Vagina (tissue), 2 donors: ENCODE measurements around the gene TNK2. TPM values are rescaled to one million over a fixed set of nuclear protein-coding genes. Genes with fewer than 3 reads are reported as not detected.

Experiments
- DNase-seq, 2 donors: peaks; one replicate each; pipeline ENCODE4 v3.0.0-alpha.2; 2017; ENCODE audit errors: extremely low spot score in 2 of 2
- H3K27ac ChIP-seq: fragments of 200-600 bp; sonication (generic); one replicate; pipeline ENCODE4 v1.5.1; 2019
- H3K27me3 ChIP-seq: fragments of 200-600 bp; sonication (generic); one replicate; pipeline ENCODE4 v1.5.1; 2019
- H3K36me3 ChIP-seq, 2 donors: fragments of 200-600 bp; sonication (generic); one replicate each; pipeline ENCODE4 v1.5.1; 2017 to 2019
- H3K4me1 ChIP-seq: fragments of 200-600 bp; sonication (generic); one replicate; pipeline ENCODE4 v1.5.1; 2019
- H3K4me3 ChIP-seq, 2 donors: fragments of 200-600 bp; sonication (generic); 1 replicate in 1 of 2; 2 replicates in 1 of 2; pipeline ENCODE4 v1.5.1; 2016 to 2019
- H3K9me3 ChIP-seq: fragments of 200-600 bp; sonication (generic); one replicate; pipeline ENCODE4 v1.5.1; 2019
- POLR2A ChIP-seq, 2 donors: fragments of 450-650 bp; IDR thresholded peaks; one replicate each; pipeline ENCODE4 v1.6.1; 2017; ENCODE audit warnings: antibody characterized with exemption in 2 of 2, mild to moderate bottlenecking in 2 of 2, moderate library complexity in 2 of 2
- POLR2AphosphoS5 ChIP-seq, 2 donors: sonication (generic); formaldehyde crosslinking; IDR thresholded peaks; one replicate each; pipeline ENCODE4 v1.9.0; 2017; ENCODE audit warnings: antibody characterized with exemption in 2 of 2, mild to moderate bottlenecking in 2 of 2, low read depth in 1 of 2; ENCODE audit not compliant: insufficient read depth in 1 of 2
- intact Hi-C: fragments of 100-400 bp; cut with DNase I; formaldehyde crosslinking; loops from one replicate; pipeline ENCODE4 v1.15.1; 2023
- total RNA-seq: library from RNA; depleted of rRNA; stranded (reverse); fragments of >200 nt; gene quantifications from one replicate; pipeline ENCODE4 v1.2.3, GENCODE V29; 2016
- TF ChIP-seq, protein P1 (sequence below), 3 experiments: fragments of 450-650 bp in 2 of 3; fragments of 200-600 bp in 1 of 3; sonication (generic) in 1 of 3; IDR thresholded peaks; one replicate each; pipeline ENCODE4 v1.5.1; 2017 to 2019; ENCODE audit warnings: antibody characterized with exemption in 3 of 3, mild to moderate bottlenecking in 2 of 3, moderate library complexity in 2 of 3

The TNK2 gene
- total RNA-seq, 1 donor from 2014 or later: 41.5 TPM

DNA sequence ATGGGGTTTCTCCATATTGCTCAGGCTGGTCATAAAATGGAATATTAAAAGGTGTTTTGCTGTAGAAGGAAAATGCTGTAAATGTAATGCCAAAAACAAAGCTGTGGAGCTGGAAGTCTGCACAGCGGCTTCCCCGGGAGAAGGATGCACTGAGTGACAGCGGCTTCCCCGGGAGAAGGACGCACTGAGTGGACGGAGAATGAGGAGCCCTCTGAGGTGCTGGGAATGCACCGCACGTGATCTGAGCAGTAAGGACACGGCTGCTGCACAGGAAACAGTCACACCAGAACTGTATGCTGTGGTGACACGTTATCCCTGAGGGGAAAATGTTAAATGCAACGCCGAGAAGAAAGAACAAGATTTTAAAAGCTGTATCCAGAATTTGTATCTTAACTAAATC, 24.6 kb downstream of the TNK2 start:
- peaks cover 7% of the 10 kb centered on the region for H3K4me1 ChIP-seq
- intact Hi-C loops: no loop called here
- no peak overlapping the region for H3K4me3 ChIP-seq
- H3K27me3 ChIP-seq: no peaks in the 10 kb centered on the region
- H3K9me3 ChIP-seq: no peaks in the 10 kb centered on the region
- H3K27ac ChIP-seq: no peak overlapping the region
- DNase-seq: no peak
- no peak for TF ChIP-seq POLR2AphosphoS5 (IDR thresholded peaks at IDR 0.05; ENCODE audit: insufficient read depth in 1 of 2, low read depth in 1 of 2)
- TF ChIP-seq, protein P1, sequence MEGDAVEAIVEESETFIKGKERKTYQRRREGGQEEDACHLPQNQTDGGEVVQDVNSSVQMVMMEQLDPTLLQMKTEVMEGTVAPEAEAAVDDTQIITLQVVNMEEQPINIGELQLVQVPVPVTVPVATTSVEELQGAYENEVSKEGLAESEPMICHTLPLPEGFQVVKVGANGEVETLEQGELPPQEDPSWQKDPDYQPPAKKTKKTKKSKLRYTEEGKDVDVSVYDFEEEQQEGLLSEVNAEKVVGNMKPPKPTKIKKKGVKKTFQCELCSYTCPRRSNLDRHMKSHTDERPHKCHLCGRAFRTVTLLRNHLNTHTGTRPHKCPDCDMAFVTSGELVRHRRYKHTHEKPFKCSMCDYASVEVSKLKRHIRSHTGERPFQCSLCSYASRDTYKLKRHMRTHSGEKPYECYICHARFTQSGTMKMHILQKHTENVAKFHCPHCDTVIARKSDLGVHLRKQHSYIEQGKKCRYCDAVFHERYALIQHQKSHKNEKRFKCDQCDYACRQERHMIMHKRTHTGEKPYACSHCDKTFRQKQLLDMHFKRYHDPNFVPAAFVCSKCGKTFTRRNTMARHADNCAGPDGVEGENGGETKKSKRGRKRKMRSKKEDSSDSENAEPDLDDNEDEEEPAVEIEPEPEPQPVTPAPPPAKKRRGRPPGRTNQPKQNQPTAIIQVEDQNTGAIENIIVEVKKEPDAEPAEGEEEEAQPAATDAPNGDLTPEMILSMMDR (IDR thresholded peaks at IDR 0.05): no peak
- TF ChIP-seq POLR2A (IDR thresholded peaks at IDR 0.05): no peak
- peaks cover 0 to 49% of the 10 kb centered on the region in 2 donors for H3K36me3 ChIP-seq

DNA sequence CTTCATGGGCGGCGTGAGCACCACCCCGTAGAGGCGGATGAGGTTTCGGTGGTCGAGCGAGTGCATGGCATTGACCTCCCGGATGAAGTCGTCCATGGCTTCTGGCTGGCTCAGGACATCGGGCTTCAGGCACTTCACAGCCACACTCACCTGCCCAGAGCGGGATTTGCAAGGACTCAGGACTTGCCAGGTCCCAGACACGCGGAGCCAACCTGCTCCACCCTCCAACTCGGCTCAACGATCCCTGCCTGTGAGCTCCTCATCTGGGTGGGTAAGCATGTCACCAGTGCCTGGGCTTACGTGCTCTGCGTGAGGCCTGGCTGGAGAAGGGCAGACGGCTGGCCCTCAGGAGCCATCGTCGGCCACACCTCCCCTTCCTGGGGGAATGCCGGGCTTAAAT, 25.2 kb downstream of the TNK2 start:
- Histone ChIP-seq H3K27ac (no peak overlapping the region), H3K27me3 (no peaks in the 10 kb centered on the region), H3K4me1 (peaks cover 7% of the 10 kb centered on the region), H3K36me3 (peaks cover 0 to 50% of the 10 kb centered on the region in 2 donors), H3K4me3 (no peak overlapping the region), H3K9me3 (no peaks in the 10 kb centered on the region)
- intact Hi-C loops: no loop called here
- no peak for TF ChIP-seq POLR2A (IDR thresholded peaks at IDR 0.05)
- TF ChIP-seq, protein P1 (IDR thresholded peaks at IDR 0.05): no peak
- TF ChIP-seq POLR2AphosphoS5 (IDR thresholded peaks at IDR 0.05; ENCODE audit: insufficient read depth in 1 of 2, low read depth in 1 of 2): no peak
- no peak for DNase-seq

DNA sequence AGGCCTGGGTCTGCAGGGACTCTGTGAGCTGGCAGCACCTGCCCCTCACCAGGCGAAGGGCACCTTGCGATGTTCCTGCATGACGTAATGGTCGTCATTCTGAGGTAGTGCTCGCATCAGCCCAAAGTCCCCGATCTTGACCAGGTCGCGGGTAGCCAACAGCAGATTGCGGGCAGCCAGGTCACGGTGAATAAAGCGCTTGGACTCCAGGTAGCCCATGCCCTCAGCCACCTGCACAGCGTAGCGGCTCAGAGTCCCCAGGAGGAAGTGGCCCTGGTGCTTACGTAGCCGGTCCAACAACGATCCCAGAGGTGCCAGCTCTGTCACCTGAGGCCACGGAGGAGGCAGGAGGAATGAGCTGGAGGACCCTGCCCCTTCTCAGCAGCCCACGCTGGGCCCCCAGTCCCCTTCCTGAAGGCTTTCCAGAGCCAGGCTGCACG, 26.3 kb downstream of the TNK2 start:
- no peak for DNase-seq
- peaks cover 7% of the 10 kb centered on the region for H3K4me1 ChIP-seq
- intact Hi-C loops: no loop called here
- no peaks in the 10 kb centered on the region for H3K27me3 ChIP-seq
- no peaks in the 10 kb centered on the region for H3K9me3 ChIP-seq
- peaks cover 0 to 56% of the 10 kb centered on the region in 2 donors for H3K36me3 ChIP-seq
- H3K4me3 ChIP-seq: no peak overlapping the region
- TF ChIP-seq, protein P1 (IDR thresholded peaks at IDR 0.05): no peak
- TF ChIP-seq POLR2A (IDR thresholded peaks at IDR 0.05) (no peak), POLR2AphosphoS5 (IDR thresholded peaks at IDR 0.05; ENCODE audit: insufficient read depth in 1 of 2, low read depth in 1 of 2) (no peak)
- H3K27ac ChIP-seq: no peak overlapping the region

DNA sequence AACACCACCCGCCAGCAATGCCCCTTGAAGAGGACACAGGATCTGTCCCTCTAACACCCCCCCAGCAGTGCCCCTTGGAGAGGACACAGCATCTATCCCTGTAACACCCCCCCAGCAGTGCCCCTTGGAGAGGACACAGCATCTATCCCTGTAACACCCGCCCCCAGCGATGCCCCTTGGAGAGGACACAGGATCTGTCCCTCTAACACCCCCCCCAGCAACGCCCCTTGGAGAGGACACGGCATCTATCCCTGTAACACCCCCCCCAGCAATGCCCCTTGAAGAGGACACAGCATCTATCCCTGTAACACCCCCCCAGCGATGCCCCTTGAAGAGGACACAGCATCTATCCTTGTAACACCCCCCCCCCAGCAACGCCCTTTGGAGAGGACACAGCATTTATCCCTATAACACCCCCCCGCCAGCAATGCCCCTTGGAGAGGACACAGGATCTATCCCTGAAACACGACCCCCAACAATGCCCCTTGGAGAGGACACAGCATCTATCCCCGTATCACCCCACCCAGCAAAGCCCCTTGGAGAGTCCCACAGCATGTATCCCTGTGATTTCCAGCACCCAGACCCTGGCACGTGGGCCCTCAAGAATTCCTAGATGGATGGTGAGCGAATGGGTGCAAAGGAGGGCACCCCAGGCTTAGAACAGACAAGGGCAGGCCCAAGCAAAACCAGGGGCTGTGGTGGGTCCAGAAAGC, 26.9 kb downstream of the TNK2 start:
- no peaks in the 10 kb centered on the region for H3K27me3 ChIP-seq
- TF ChIP-seq, protein P1 (IDR thresholded peaks at IDR 0.05): no peak
- TF ChIP-seq POLR2AphosphoS5 (IDR thresholded peaks at IDR 0.05; ENCODE audit: insufficient read depth in 1 of 2, low read depth in 1 of 2) (no peak), POLR2A (IDR thresholded peaks at IDR 0.05) (no peak)
- no peak for DNase-seq
- H3K36me3 ChIP-seq: peaks cover 0 to 57% of the 10 kb centered on the region in 2 donors
- H3K4me1 ChIP-seq: peaks cover 7% of the 10 kb centered on the region
- no peaks in the 10 kb centered on the region for H3K9me3 ChIP-seq
- H3K27ac ChIP-seq: no peak overlapping the region
- H3K4me3 ChIP-seq: no peak overlapping the region
- intact Hi-C loops: no loop called here

DNA sequence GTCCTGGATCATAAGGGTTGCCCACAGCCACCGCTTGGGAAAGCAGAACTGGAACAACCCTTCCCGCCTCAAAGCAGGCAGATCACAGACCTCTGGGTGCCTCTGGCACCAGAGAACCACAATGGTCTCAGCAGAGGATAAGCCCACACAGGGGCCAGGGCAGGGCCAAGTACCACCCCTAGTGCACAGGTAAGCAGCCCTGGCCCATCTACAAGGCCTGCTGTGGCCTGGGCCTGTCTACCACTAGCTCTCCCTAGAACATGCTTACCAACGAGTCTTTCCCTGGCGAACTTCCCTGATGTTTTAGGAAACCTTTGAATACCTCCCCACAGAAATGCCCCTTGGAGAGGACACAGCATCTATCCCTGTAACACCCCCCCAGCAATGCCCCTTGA, 28.3 kb downstream of the TNK2 start:
- H3K4me3 ChIP-seq: no peak overlapping the region
- peaks cover 0 to 57% of the 10 kb centered on the region in 2 donors for H3K36me3 ChIP-seq
- TF ChIP-seq POLR2AphosphoS5 (IDR thresholded peaks at IDR 0.05; ENCODE audit: insufficient read depth in 1 of 2, low read depth in 1 of 2) (no peak), POLR2A (IDR thresholded peaks at IDR 0.05) (no peak)
- TF ChIP-seq, protein P1 (IDR thresholded peaks at IDR 0.05): no peak
- H3K9me3 ChIP-seq: no peaks in the 10 kb centered on the region
- H3K27ac ChIP-seq: no peak overlapping the region
- H3K4me1 ChIP-seq: no peaks in the 10 kb centered on the region
- no peaks in the 10 kb centered on the region for H3K27me3 ChIP-seq
- intact Hi-C loops: no loop called here
- no peak for DNase-seq
